Kidney (tissue), 22 donors: Measurements from ENCODE around the gene WDR13. TPM values are rescaled to one million over a fixed set of nuclear protein-coding genes. Genes with fewer than 3 reads are reported as not detected.
"Not testable (repeated sequence)": the region's sequence is repeated elsewhere in the genome, so short reads cannot be mapped to it uniquely, and the experiment has no call there.

Source experiments
- DNase-seq, 5 donors: peaks; one replicate each; pipeline ENCODE4 v3.0.0-alpha.2; 2013 to 2020
- FAIRE-seq: peaks from 2 replicates; lab custom pipeline; 2012; peaks lifted over from hg19 to GRCh38; lab: Jason Lieb, UNC
- H3K27ac ChIP-seq, 2 donors: one replicate each; pipeline ENCODE4 v1.7.0; 2013; ENCODE audit warnings: low read depth in 2 of 2, low read length in 2 of 2, inconsistent platforms in 1 of 2
- H3K27me3 ChIP-seq: one replicate; pipeline ENCODE4 v1.7.1; 2013; ENCODE audit warnings: low read length, inconsistent platforms; ENCODE audit not compliant: control insufficient read depth, insufficient read depth
- H3K36me3 ChIP-seq, 3 donors: one replicate each; pipeline versions ENCODE4 v1.7.0 to v1.7.1; 2013; ENCODE audit warnings: low read length in 3 of 3, control low read depth in 1 of 3, inconsistent platforms in 1 of 3; ENCODE audit not compliant: insufficient read depth in 3 of 3, control insufficient read depth in 2 of 3
- H3K4me1 ChIP-seq, 3 donors: one replicate each; pipeline versions ENCODE4 v1.7.0 to v1.7.1; 2013; ENCODE audit warnings: low read length in 3 of 3, inconsistent platforms in 1 of 3, low read depth in 1 of 3; ENCODE audit not compliant: control insufficient read depth in 2 of 3, insufficient read depth in 2 of 3
- H3K4me3 ChIP-seq, 3 donors: one replicate each; pipeline versions ENCODE4 v1.7.0 to v1.8.1; 2013; ENCODE audit warnings: low read length in 3 of 3, control low read depth in 1 of 3, inconsistent platforms in 1 of 3
- H3K9ac ChIP-seq, 3 donors: one replicate each; pipeline versions ENCODE4 v1.7.0 to v1.7.1; 2013; ENCODE audit warnings: low read length in 3 of 3, control low read depth in 1 of 3, inconsistent platforms in 1 of 3
- H3K9me3 ChIP-seq, 3 donors: one replicate each; pipeline versions ENCODE4 v1.7.0 to v1.7.1; 2013; ENCODE audit warnings: low read length in 3 of 3, control low read depth in 1 of 3, inconsistent platforms in 1 of 3; ENCODE audit not compliant: control insufficient read depth in 2 of 3, insufficient read depth in 1 of 3
- intact Hi-C: fragments of 100-400 bp; cut with DNase I; formaldehyde crosslinking; loops from one replicate; pipeline ENCODE4 v1.11.1; 2022
- long read RNA-seq, 10 donors: library from polyadenylated mRNA in 1 of 10; unstranded in 1 of 10; transcript quantifications; one replicate each; pipeline ENCODE4 v2.0.0 and lab custom pipeline, GENCODE V29; 2021 to 2026
- polyA plus RNA-seq: library from polyadenylated mRNA; stranded (reverse); fragments of 350-450 nt; fragmentation: Illumina TruSeq; extraction: RNeasy Lipid Tissue Mini Kit (QIAGEN cat#74804); gene quantifications from one replicate; pipeline ENCODE4 v1.2.3, GENCODE V29; 2014; ENCODE audit warnings: low read depth, low replicate concordance; ENCODE audit not compliant: insufficient read depth
- total RNA-seq: library from RNA; stranded (reverse); fragmentation: NEBNext Ultra II Directional; extraction: Animal tissue kit (Norgen Biotek cat#: 25700); gene quantifications from one replicate; pipeline ENCODE4 v1.2.1, GENCODE V29; 2021
- TF ChIP-seq, protein P1 (sequence below): IDR thresholded peaks from 3 replicates; pipeline ENCODE4 v1.5.1; 2012; ENCODE audit warnings: mild to moderate bottlenecking, moderate library complexity, borderline replicate concordance; ENCODE audit not compliant: insufficient read depth; ENCODE audit errors: extremely low read depth
- donor health status: control.
- donor health status: control.
- donor health status: control.
- donor health status: control.
- donor health status: control.
- donor health status: DM: yes; HTN: yes; CAD: no.
- donor health status: Normal renal cell carcinoma (clear cell type).

Gene WDR13
- total RNA-seq = 177 TPM
- 201 TPM for polyA plus RNA-seq
- long read RNA-seq, donor 1, full-length matches to known transcripts = 13 of 13 reads
- long read RNA-seq, donor 1, partial matches to known transcripts = 0 of 13 reads
- long read RNA-seq, donor 1, other reads (novel, unspliced or antisense) = 0 of 13 reads
- long read RNA-seq, donor 2, full-length matches to known transcripts = 24 of 24 reads
- long read RNA-seq, donor 2, partial matches to known transcripts = 0 of 24 reads
- long read RNA-seq, donor 2, other reads (novel, unspliced or antisense) = 0 of 24 reads
- long read RNA-seq, donor 3, full-length matches to known transcripts = 27 of 34 reads
- long read RNA-seq, donor 3, partial matches to known transcripts = 7 of 34 reads
- long read RNA-seq, donor 3, other reads (novel, unspliced or antisense) = 0 of 34 reads
- long read RNA-seq, donor 4, full-length matches to known transcripts = 21 of 21 reads
- long read RNA-seq, donor 4, partial matches to known transcripts = 0 of 21 reads
- long read RNA-seq, donor 4, other reads (novel, unspliced or antisense) = 0 of 21 reads
- long read RNA-seq, donor 5, full-length matches to known transcripts = 2 of 2 reads
- long read RNA-seq, donor 5, partial matches to known transcripts = 0 of 2 reads
- long read RNA-seq, donor 5, other reads (novel, unspliced or antisense) = 0 of 2 reads
- long read RNA-seq, donor 6, full-length matches to known transcripts = 9 of 9 reads
- long read RNA-seq, donor 6, partial matches to known transcripts = 0 of 9 reads
- long read RNA-seq, donor 6, other reads (novel, unspliced or antisense) = 0 of 9 reads
- long read RNA-seq, donor 7, full-length matches to known transcripts = 59 of 130 reads
- long read RNA-seq, donor 7, partial matches to known transcripts = 36 of 130 reads
- long read RNA-seq, donor 7, other reads (novel, unspliced or antisense) = 35 of 130 reads
- long read RNA-seq, donor 8, full-length matches to known transcripts = 14 of 19 reads
- long read RNA-seq, donor 8, partial matches to known transcripts = 5 of 19 reads
- long read RNA-seq, donor 8, other reads (novel, unspliced or antisense) = 0 of 19 reads
- long read RNA-seq, donor 9, full-length matches to known transcripts = 9 of 9 reads
- long read RNA-seq, donor 9, partial matches to known transcripts = 0 of 9 reads
- long read RNA-seq, donor 9, other reads (novel, unspliced or antisense) = 0 of 9 reads
- long read RNA-seq, donor 10, full-length matches to known transcripts = 19 of 33 reads
- long read RNA-seq, donor 10, partial matches to known transcripts = 14 of 33 reads
- long read RNA-seq, donor 10, other reads (novel, unspliced or antisense) = 0 of 33 reads

DNA sequence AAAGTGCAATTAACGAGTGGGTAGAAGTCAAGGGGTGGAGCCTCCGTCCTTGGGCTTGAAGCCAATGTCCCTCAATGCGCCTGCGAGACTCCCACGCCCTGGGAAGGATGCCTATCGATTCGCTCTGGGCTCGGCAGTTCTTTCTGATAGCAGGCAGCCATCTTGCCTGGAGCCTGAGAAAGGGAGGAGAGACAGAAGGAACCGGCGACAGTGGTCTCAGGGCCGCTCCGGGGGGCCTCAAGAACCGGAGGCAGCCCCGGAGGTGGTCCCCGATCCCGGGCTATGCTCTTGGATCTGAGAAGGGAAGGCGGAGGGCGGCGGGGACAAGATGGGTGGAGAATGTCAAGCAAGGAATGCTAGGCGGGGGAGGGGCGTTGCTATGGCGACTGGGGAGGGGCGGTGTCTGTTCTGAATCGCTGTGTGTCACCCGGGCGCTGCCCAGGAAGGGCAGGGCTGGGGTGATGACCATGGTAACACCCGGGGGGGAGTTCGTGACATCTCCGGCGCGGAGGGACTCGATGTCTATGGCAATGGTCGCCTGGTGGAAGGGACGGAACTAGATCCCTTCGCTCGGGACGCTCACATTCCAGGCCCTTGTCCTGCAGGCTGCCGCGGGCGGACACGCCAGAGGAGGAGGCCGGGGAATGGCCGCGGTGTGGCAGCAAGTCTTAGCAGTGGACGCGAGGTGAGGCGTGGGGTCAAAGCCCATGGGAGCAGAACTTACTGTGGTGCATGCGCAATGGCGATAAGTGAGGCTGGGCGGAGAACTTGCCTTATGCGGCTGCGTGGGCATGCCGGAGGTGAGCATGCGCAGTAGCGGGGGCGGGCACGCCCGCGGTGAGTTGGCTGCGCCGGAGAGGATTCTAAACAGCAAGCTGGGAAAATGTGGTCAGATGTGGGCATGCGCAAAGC is at the start of gene WDR13:
WDR13 (plus strand) TSS at position 140 of the 912 bp plus-strand sequence; CDS start at position 645, 505 bp downstream.
- H3K27ac ChIP-seq = peak within 1 kb of the TSS; percentile 99
- intact Hi-C loops = no loop called here
- H3K9me3 ChIP-seq = no peaks in the 10 kb centered on the region
- TF ChIP-seq, protein P1, sequence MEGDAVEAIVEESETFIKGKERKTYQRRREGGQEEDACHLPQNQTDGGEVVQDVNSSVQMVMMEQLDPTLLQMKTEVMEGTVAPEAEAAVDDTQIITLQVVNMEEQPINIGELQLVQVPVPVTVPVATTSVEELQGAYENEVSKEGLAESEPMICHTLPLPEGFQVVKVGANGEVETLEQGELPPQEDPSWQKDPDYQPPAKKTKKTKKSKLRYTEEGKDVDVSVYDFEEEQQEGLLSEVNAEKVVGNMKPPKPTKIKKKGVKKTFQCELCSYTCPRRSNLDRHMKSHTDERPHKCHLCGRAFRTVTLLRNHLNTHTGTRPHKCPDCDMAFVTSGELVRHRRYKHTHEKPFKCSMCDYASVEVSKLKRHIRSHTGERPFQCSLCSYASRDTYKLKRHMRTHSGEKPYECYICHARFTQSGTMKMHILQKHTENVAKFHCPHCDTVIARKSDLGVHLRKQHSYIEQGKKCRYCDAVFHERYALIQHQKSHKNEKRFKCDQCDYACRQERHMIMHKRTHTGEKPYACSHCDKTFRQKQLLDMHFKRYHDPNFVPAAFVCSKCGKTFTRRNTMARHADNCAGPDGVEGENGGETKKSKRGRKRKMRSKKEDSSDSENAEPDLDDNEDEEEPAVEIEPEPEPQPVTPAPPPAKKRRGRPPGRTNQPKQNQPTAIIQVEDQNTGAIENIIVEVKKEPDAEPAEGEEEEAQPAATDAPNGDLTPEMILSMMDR = no peak
- peaks cover 0 to 17% (median 14%) of the 10 kb centered on the region in 3 donors for H3K36me3 ChIP-seq
- peak within 1 kb of the TSS; percentile 78 to 89 (median 89) for H3K4me3 ChIP-seq
- peaks cover 0 to 4% (median 0%) of the 10 kb centered on the region in 3 donors for H3K4me1 ChIP-seq
- peak; percentile 80 for FAIRE-seq
- no peaks in the 10 kb centered on the region for H3K27me3 ChIP-seq
- peak; percentile 94 to 97 (median 96) for DNase-seq
- H3K9ac ChIP-seq = peak within 1 kb of the TSS; percentile 65 to 93 (median 78)

DNA sequence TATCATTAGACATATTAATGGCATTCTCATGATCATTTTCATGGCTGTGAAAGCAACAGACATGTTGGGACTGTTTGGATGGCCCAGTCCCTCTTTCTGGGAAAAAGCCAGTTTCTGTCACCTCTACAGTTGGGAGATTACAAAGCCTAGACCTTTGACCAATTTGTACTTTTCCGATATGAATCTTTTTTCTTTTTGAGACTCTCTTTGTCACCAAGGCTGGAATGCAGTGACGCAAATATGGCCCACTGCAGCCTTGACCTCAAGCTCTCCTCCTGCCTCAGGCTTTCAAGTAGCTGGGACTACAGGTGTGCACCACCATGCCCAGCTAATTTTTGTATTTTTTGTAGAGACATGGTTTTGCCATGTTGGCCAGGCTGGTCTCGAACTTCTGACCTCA is 48.4 kb upstream of the WDR13 start:
- no peak for DNase-seq
- Histone ChIP-seq H3K27me3 (no peaks in the 10 kb centered on the region), H3K9me3 (no peaks in the 10 kb centered on the region), H3K36me3 (no peaks in the 10 kb centered on the region), H3K4me1 (no peaks in the 10 kb centered on the region), H3K27ac (no peak overlapping the region), H3K4me3 (no peak overlapping the region), H3K9ac (no peak overlapping the region)
- no peak for FAIRE-seq
- TF ChIP-seq, protein P1 = no peak
- intact Hi-C loops = no loop called here

- H3K4me1 ChIP-seq, intact Hi-C loops, H3K9ac ChIP-seq, H3K9me3 ChIP-seq, H3K36me3 ChIP-seq, H3K27ac ChIP-seq, H3K27me3 ChIP-seq, H3K4me3 ChIP-seq, FAIRE-seq, DNase-seq: not testable (repeated sequence)
Measured at GRCh38 chrX:48555731-48556325, 41.5 kb upstream of the WDR13 start.
